Osteocyte (in vitro differentiated cells): ENCODE measurements around the gene PAAF1. TPM values are rescaled to one million over a fixed set of nuclear protein-coding genes. Genes with fewer than 3 reads are reported as not detected.

Experiments
- DNase-seq: peaks from one replicate; pipeline ENCODE4 v3.0.0; 2021; ENCODE audit warnings: mixed read lengths; ENCODE audit not compliant: unreplicated experiment; ENCODE audit errors: extremely low spot score
- H3K27ac Mint-ChIP-seq: one replicate; pipeline ENCODE4 v1.8.0; 2021; ENCODE audit warnings: mild to moderate bottlenecking, mixed read lengths; ENCODE audit not compliant: unreplicated experiment
- H3K27me3 Mint-ChIP-seq: one replicate; pipeline ENCODE4 v1.8.0; 2021; ENCODE audit warnings: mixed read lengths; ENCODE audit not compliant: unreplicated experiment
- H3K36me3 Mint-ChIP-seq: one replicate; pipeline ENCODE4 v1.8.0; 2021; ENCODE audit warnings: mixed read lengths; ENCODE audit not compliant: unreplicated experiment
- H3K4me1 Mint-ChIP-seq: one replicate; pipeline ENCODE4 v1.8.0; 2021; ENCODE audit warnings: mixed read lengths; ENCODE audit not compliant: unreplicated experiment
- H3K4me3 Mint-ChIP-seq: one replicate; pipeline ENCODE4 v1.8.0; 2021; ENCODE audit warnings: mild to moderate bottlenecking, moderate library complexity, mixed read lengths; ENCODE audit not compliant: unreplicated experiment
- H3K9me3 Mint-ChIP-seq: one replicate; pipeline ENCODE4 v1.8.0; 2021; ENCODE audit warnings: mixed read lengths; ENCODE audit not compliant: unreplicated experiment
- total RNA-seq: library from RNA; stranded (reverse); gene quantifications from 2 replicates; pipeline ENCODE4 v1.2.1, GENCODE V29; 2021
- TF ChIP-seq, protein P1 (sequence below): fragments of 200-600 bp; sonication (generic); IDR thresholded peaks from 2 replicates; pipeline ENCODE4 v1.5.0; 2021; ENCODE audit warnings: antibody characterized with exemption, mild to moderate bottlenecking, moderate library complexity

PAAF1 gene
- total RNA-seq, 1 donor from 2014 or later, result 17.3 TPM

- no peak overlapping the region for H3K27ac Mint-ChIP-seq
Observed at GRCh38 chr11:73956876-73957653, 80.3 kb downstream of the PAAF1 start.

GRCh38 chr11:73957654-73958361 lies 81.0 kb downstream of the PAAF1 start:
- H3K27ac Mint-ChIP-seq, result no peak overlapping the region
- no peaks in the 10 kb centered on the region for H3K9me3 Mint-ChIP-seq
- DNase-seq, result no peak
- TF ChIP-seq, protein P1, sequence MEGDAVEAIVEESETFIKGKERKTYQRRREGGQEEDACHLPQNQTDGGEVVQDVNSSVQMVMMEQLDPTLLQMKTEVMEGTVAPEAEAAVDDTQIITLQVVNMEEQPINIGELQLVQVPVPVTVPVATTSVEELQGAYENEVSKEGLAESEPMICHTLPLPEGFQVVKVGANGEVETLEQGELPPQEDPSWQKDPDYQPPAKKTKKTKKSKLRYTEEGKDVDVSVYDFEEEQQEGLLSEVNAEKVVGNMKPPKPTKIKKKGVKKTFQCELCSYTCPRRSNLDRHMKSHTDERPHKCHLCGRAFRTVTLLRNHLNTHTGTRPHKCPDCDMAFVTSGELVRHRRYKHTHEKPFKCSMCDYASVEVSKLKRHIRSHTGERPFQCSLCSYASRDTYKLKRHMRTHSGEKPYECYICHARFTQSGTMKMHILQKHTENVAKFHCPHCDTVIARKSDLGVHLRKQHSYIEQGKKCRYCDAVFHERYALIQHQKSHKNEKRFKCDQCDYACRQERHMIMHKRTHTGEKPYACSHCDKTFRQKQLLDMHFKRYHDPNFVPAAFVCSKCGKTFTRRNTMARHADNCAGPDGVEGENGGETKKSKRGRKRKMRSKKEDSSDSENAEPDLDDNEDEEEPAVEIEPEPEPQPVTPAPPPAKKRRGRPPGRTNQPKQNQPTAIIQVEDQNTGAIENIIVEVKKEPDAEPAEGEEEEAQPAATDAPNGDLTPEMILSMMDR, result no peak
- no peaks in the 10 kb centered on the region for H3K36me3 Mint-ChIP-seq
- no peak overlapping the region for H3K4me3 Mint-ChIP-seq
- H3K4me1 Mint-ChIP-seq, result peaks cover 11% of the 10 kb centered on the region
- H3K27me3 Mint-ChIP-seq, result no peaks in the 10 kb centered on the region

More at GRCh38 chr11:73956876-73957653, 80.3 kb downstream of the PAAF1 start:
- no peak overlapping the region for H3K4me3 Mint-ChIP-seq
- no peak for DNase-seq
- H3K36me3 Mint-ChIP-seq, result no peaks in the 10 kb centered on the region
- TF ChIP-seq, protein P1, result no peak
- H3K9me3 Mint-ChIP-seq, result no peaks in the 10 kb centered on the region
- H3K4me1 Mint-ChIP-seq, result peaks cover 11% of the 10 kb centered on the region
- H3K27me3 Mint-ChIP-seq, result no peaks in the 10 kb centered on the region

- Mint-ChIP-seq H3K4me3 (no peak overlapping the region), H3K9me3 (no peaks in the 10 kb centered on the region), H3K27ac (no peak overlapping the region), H3K27me3 (no peaks in the 10 kb centered on the region), H3K36me3 (no peaks in the 10 kb centered on the region), H3K4me1 (peaks cover 11% of the 10 kb centered on the region)
- DNase-seq, result no peak
- TF ChIP-seq, protein P1, result no peak
Observed at GRCh38 chr11:73958521-73959141, 81.8 kb downstream of the PAAF1 start.

GRCh38 chr11:73961321-73961720 lies 84.5 kb downstream of the PAAF1 start:
- no peak overlapping the region for H3K27ac Mint-ChIP-seq
- no peak overlapping the region for H3K4me3 Mint-ChIP-seq
- no peaks in the 10 kb centered on the region for H3K27me3 Mint-ChIP-seq
- TF ChIP-seq, protein P1, result no peak
- H3K9me3 Mint-ChIP-seq, result no peaks in the 10 kb centered on the region
- no peaks in the 10 kb centered on the region for H3K36me3 Mint-ChIP-seq
- no peak for DNase-seq
- peaks cover 13% of the 10 kb centered on the region for H3K4me1 Mint-ChIP-seq
